ENCODE measurements around the gene CCDC150.
"Not testable (repeated sequence)": the region's sequence is repeated elsewhere in the genome, so short reads cannot be mapped to it uniquely, and the experiment has no call there.

The CCDC150 gene

DNA sequence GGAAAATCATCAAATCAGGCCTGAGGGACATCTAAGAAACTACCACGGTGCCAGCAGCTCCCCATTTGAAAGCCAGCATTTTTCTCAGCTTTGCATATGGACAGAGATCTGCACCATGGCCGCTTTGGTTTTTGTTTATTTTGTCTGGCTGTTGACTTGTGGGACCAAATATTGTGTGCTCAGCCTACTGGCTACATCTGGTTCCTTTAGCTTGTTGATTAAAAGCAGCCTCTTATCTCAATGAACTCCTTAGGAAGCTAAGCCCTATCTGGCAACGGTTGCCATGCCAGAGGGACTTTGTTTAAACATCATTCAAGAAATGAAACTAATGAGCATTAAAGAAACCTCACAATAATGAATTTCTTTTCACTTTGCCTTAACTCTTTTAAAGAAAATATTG, 32.4 kb upstream of the CCDC150 start:
- no peak for DNase-seq
- Mint-ChIP-seq H3K27ac (no peak overlapping the region), H3K9me3 (no peaks in the 10 kb centered on the region), H3K4me1 (no peaks in the 10 kb centered on the region), H3K27me3 (peaks cover 9% of the 10 kb centered on the region), H3K36me3 (no peaks in the 10 kb centered on the region), H3K4me3 (no peak overlapping the region)
- CTCF ChIA-PET = no interaction called here

DNA sequence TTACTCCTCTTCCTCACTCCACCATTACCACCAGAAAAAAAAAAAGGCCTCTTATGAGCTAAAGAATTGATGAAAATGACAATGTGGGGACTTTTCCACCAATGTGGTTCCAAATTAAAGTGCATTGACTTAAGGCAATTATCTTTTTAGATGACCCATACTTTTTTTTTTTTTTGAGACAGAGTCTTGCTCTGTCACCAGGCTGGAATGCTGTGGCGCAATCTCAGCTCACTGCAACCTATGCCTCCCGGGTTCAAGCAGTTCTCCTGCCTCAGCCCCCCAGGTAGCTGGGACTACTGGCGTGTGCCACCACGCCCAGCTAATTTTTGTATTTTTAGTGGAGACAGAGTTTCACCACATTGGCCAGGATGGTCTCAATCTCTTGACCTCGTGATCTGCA, 31.6 kb upstream of the CCDC150 start:
- DNase-seq, CTCF ChIA-PET, H3K4me1 Mint-ChIP-seq, H3K27ac Mint-ChIP-seq, H3K27me3 Mint-ChIP-seq, H3K36me3 Mint-ChIP-seq, H3K4me3 Mint-ChIP-seq, H3K9me3 Mint-ChIP-seq: not testable (repeated sequence)

DNA sequence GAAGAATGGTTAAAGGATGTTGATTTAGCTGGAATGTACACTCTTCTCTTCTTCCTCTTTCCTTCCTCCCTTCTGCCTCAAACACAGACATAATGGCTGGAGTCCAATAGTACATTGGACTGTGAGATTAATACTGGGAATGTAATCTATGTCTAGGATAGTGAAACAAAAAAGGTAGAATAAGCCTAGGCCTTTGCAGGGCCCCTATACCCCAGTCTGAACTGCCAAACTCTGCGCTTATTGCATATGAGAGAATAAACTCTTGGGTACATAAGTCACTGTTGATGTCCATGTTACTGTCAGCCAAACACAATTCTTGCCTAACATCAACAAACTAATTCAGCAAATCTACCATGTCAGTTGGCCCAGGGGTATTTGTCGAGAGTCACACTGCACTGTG, 29.7 kb upstream of the CCDC150 start:
- Mint-ChIP-seq H3K4me1 (no peaks in the 10 kb centered on the region), H3K27me3 (no peaks in the 10 kb centered on the region), H3K36me3 (no peaks in the 10 kb centered on the region), H3K9me3 (no peaks in the 10 kb centered on the region), H3K4me3 (no peak overlapping the region), H3K27ac (no peak overlapping the region)
- DNase-seq = no peak
- CTCF ChIA-PET = no interaction called here

- H3K27me3 Mint-ChIP-seq = no peaks in the 10 kb centered on the region
- H3K9me3 Mint-ChIP-seq = no peaks in the 10 kb centered on the region
- no peaks in the 10 kb centered on the region for H3K36me3 Mint-ChIP-seq
- no peak for DNase-seq
- no peaks in the 10 kb centered on the region for H3K4me1 Mint-ChIP-seq
- H3K27ac Mint-ChIP-seq = no peak overlapping the region
- CTCF ChIA-PET = no interaction called here
- H3K4me3 Mint-ChIP-seq = no peak overlapping the region
Observed at GRCh38 chr2:196610796-196611195, 28.7 kb upstream of the CCDC150 start.

- Mint-ChIP-seq H3K27me3 (no peaks in the 10 kb centered on the region), H3K4me1 (no peaks in the 10 kb centered on the region), H3K36me3 (no peaks in the 10 kb centered on the region), H3K4me3 (no peak overlapping the region), H3K27ac (no peak overlapping the region), H3K9me3 (no peaks in the 10 kb centered on the region)
- no peak for DNase-seq
- CTCF ChIA-PET = no interaction called here
Observed at GRCh38 chr2:196613302-196613701, 26.2 kb upstream of the CCDC150 start.

GRCh38 chr2:196617430-196617829, 22.1 kb upstream of the CCDC150 start:
- CTCF ChIA-PET = no interaction called here
- no peak overlapping the region for H3K4me3 Mint-ChIP-seq
- H3K4me1 Mint-ChIP-seq = no peaks in the 10 kb centered on the region
- DNase-seq = no peak
- no peak overlapping the region for H3K27ac Mint-ChIP-seq
- H3K36me3 Mint-ChIP-seq = no peaks in the 10 kb centered on the region
- H3K9me3 Mint-ChIP-seq = no peaks in the 10 kb centered on the region
- peaks cover 3% of the 10 kb centered on the region for H3K27me3 Mint-ChIP-seq

- H3K27me3 Mint-ChIP-seq = peaks cover 4% of the 10 kb centered on the region
- no peak overlapping the region for H3K4me3 Mint-ChIP-seq
- no peak for DNase-seq
- CTCF ChIA-PET = no interaction called here
- no peak overlapping the region for H3K27ac Mint-ChIP-seq
- no peaks in the 10 kb centered on the region for H3K36me3 Mint-ChIP-seq
- no peaks in the 10 kb centered on the region for H3K4me1 Mint-ChIP-seq
- H3K9me3 Mint-ChIP-seq = no peaks in the 10 kb centered on the region
Observed at GRCh38 chr2:196618661-196619060, 20.9 kb upstream of the CCDC150 start.

- no peaks in the 10 kb centered on the region for H3K36me3 Mint-ChIP-seq
- no peak overlapping the region for H3K4me3 Mint-ChIP-seq
- no peak overlapping the region for H3K27ac Mint-ChIP-seq
- peaks cover 4% of the 10 kb centered on the region for H3K9me3 Mint-ChIP-seq
- CTCF ChIA-PET = no interaction called here
- no peaks in the 10 kb centered on the region for H3K4me1 Mint-ChIP-seq
- peaks cover 6% of the 10 kb centered on the region for H3K27me3 Mint-ChIP-seq
- no peak for DNase-seq
Observed at GRCh38 chr2:196630531-196630930, 9.0 kb upstream of the CCDC150 start.

DNA sequence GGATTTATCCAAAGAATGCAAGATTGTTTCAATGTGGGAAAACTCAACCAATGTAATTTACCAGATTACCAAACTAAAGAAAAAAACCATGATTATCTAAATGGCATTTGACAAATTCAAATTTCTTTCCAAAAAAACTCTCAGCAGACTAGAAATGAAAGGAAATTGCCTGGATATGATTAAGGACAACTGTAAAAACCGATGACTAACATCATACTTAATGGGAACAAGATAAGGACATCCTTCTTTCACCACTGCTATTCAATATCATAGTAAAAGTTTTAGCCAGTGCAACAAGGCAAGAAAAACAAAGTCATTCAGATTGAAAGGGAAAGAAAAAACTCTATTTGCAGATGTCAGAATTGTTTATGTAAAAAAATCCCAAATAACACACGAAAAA, 4.4 kb upstream of the CCDC150 start:
- DNase-seq = no peak
- Mint-ChIP-seq H3K27me3 (peaks cover 14% of the 10 kb centered on the region), H3K27ac (no peak overlapping the region), H3K36me3 (no peaks in the 10 kb centered on the region), H3K9me3 (peaks cover 4% of the 10 kb centered on the region), H3K4me1 (peaks cover 15% of the 10 kb centered on the region), H3K4me3 (no peak overlapping the region)
- CTCF ChIA-PET = interaction anchor here (0.5 kb wide), 1 partner anchor 368 kb away, joined by 3 read pairs; no protein-coding TSS in a partner anchor

GRCh38 chr2:196638765-196639164, 750 bp upstream of the CCDC150 start:
- Mint-ChIP-seq H3K9me3 (no peaks in the 10 kb centered on the region), H3K36me3 (no peaks in the 10 kb centered on the region), H3K4me1 (peaks cover 30% of the 10 kb centered on the region), H3K27ac (no peak overlapping the region), H3K27me3 (peaks cover 14% of the 10 kb centered on the region), H3K4me3 (peak overlapping the region; percentile 90)
- no peak for DNase-seq
- CTCF ChIA-PET = no interaction called here

DNA sequence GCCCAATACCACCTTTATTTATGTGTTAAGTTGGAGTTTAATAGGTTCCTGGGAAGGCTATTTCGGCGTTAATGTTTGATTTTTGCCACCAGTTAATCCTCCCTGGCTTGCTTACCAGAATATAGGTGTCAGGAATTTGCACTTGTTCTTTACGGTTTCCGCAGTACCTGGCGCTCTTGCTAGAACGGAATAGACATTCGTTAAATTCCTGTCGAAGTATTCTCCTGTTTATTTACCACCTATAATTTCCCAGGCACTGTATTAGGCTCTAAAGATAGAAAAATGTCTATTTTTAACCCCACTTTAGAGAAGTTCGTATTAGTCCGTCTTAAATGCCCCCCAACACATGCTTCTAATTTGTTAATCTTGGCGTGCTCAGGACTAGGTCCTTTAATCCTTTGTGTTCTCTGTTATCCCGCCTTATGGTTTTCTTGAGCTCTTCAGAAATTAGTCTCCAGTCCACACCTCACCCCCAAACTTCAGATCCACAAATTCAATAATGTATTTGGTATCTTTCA, 575 bp downstream of the CCDC150 start:
- CTCF ChIA-PET = interaction anchor here (0.6 kb wide), 1 partner anchor 1138 kb away, joined by 4 read pairs; no protein-coding TSS in a partner anchor
- Mint-ChIP-seq H3K27ac (peak overlapping the region; percentile 86), H3K4me3 (peak overlapping the region; percentile 90)

DNA sequence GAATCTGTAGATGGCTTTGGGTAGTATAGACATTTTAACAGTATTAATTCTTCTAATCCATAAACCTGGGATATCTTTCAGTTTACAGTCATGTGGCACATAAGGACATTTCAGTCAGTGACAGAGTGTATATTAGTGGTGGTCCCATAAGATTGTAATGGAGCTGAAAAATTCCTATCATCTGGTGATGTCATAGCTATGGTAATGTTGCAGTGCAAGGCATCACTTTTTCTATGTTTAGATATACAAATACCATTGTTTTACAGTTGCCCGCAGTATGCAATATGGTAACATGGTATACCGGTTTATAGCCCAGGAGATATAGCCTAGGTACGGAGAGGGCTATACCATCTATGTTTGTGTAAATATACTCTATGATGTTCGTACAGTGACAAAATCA, 9.7 kb downstream of the CCDC150 start:
- Mint-ChIP-seq H3K4me1 (no peaks in the 10 kb centered on the region), H3K27ac (no peak overlapping the region), H3K36me3 (peaks cover 52% of the 10 kb centered on the region), H3K9me3 (peaks cover 50% of the 10 kb centered on the region), H3K27me3 (no peaks in the 10 kb centered on the region), H3K4me3 (no peak overlapping the region)
- no peak for DNase-seq
- CTCF ChIA-PET = no interaction called here

More for the DNA sequence above, 575 bp downstream of the CCDC150 start:
- Mint-ChIP-seq H3K9me3 (no peaks in the 10 kb centered on the region), H3K36me3 (no peaks in the 10 kb centered on the region), H3K4me1 (peaks cover 30% of the 10 kb centered on the region), H3K27me3 (peaks cover 14% of the 10 kb centered on the region)
- DNase-seq = no peak

DNA sequence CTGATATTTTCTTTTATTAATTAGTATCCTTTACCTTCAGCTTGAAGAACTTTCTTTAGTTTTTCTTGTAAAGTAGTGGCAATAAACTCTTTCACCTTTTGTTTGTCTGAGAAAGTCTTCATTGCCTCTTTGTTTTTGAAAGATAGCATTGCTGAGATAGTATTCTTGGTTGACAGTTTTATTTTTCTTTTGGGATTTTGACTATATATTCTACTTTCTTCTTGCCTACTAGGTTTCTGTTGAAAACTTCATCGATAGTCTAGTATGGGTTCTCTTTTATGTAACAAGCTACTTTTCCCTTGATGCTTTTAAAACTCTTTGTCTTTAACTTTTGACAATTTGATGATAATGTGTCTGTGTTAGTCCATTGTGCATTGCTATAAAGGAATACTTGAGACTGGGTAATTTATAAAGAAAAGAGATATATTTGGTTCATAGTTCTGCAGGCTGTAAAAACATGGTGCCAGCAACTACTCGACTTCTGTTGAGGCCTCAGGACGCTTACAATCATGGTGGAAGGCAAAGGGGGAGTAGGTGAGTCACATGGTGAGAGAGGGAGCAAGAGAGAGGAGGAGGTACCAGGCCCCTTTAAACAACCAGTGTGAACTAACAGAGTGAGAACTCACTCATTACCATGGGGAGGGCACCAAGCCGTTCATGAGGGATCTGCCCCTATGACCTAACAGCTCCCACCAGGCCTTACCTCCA, 12.0 kb downstream of the CCDC150 start:
- no peaks in the 10 kb centered on the region for H3K27me3 Mint-ChIP-seq
- CTCF ChIA-PET = no interaction called here

GRCh38 chr2:196652869-196653268, 13.4 kb downstream of the CCDC150 start:
- Mint-ChIP-seq H3K9me3 (peaks cover 56% of the 10 kb centered on the region), H3K27me3 (no peaks in the 10 kb centered on the region), H3K36me3 (peaks cover 55% of the 10 kb centered on the region), H3K27ac (no peak overlapping the region), H3K4me3 (no peak overlapping the region), H3K4me1 (no peaks in the 10 kb centered on the region)
- CTCF ChIA-PET = no interaction called here
- no peak for DNase-seq

More for the DNA sequence above, 12.0 kb downstream of the CCDC150 start:
- Mint-ChIP-seq H3K4me3 (no peak overlapping the region), H3K4me1 (no peaks in the 10 kb centered on the region), H3K27ac (no peak overlapping the region), H3K36me3 (peaks cover 52% of the 10 kb centered on the region), H3K9me3 (peaks cover 57% of the 10 kb centered on the region)
- no peak for DNase-seq

DNA sequence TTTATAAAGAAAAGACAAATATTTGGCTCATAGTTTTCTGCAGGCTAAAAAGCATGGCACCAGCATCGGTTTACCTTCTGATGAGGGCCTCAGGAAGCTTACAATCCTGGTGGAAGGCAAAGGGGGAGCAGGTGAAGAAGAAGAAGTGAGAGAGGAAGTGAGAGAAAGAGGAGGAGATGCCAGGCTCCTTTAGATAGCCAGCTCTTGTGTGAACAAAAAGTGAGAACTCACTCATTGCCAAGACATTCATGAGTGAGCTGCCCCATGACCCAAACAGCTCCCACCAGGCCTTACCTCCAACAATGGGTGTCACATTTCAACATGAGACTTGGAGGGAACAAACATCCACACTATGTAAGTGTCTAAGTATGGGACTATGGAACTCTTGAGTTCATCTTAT, 14.3 kb downstream of the CCDC150 start:
- Mint-ChIP-seq H3K9me3 (peaks cover 49% of the 10 kb centered on the region), H3K4me1 (no peaks in the 10 kb centered on the region), H3K27ac (no peak overlapping the region)

More for the DNA sequence above, 14.3 kb downstream of the CCDC150 start:
- Mint-ChIP-seq H3K27me3 (no peaks in the 10 kb centered on the region), H3K36me3 (peaks cover 56% of the 10 kb centered on the region), H3K4me3 (no peak overlapping the region)
- DNase-seq = no peak
- CTCF ChIA-PET = no interaction called here

Measured in activated naive CD4-positive, alpha-beta T cell treated with anti-CD3 and anti-CD28 coated beads, Interleukin-2, amount 10 ng/mL, durations not matched to agents 7 days and 5 days (primary cell).